ENCODE results near the gene TRMO. TPM values are rescaled to one million over a fixed set of nuclear protein-coding genes. Genes with fewer than 3 reads are reported as not detected.
"Not testable (repeated sequence)": the region's sequence is repeated elsewhere in the genome, so short reads cannot be mapped to it uniquely, and the experiment has no call there.

The TRMO gene
- polyA plus RNA-seq, 6 donors from 2014 or later, result 13.4 to 31.8 (median 15.5) TPM

DNA sequence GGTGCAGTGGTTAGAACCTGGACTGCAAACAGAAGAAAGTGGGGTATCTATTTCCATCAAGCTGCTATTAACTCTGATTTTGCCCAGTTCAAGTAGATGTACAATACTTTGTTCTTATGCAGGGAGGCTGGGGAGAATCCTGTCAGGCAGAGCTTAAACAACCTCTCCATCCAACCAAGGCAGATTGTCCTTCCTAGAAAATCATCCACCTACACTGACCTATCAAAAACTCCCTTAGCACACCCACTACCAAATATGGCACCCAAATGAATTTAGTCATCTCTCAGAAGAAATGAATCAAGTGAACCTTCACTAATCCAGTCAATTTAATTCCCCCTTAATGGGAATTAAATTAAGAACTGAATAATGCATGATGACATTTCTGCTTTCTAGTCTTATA is 34.0 kb upstream of the TRMO start:
- H3K27me3 Mint-ChIP-seq, result peaks cover 1 to 13% (median 8%) of the 10 kb centered on the region in 3 donors
- DNase-seq, result no peak
- no peak overlapping the region for H3K27ac Mint-ChIP-seq
- no peaks in the 10 kb centered on the region for H3K9me3 Mint-ChIP-seq
- H3K4me1 Mint-ChIP-seq, result no peaks in the 10 kb centered on the region
- H3K4me3 Mint-ChIP-seq, result peak overlapping the region in 1 of 8 donors; percentile 4
- H3K36me3 Mint-ChIP-seq, result no peaks in the 10 kb centered on the region
- no peak for ATAC-seq (ENCODE audit: low read depth in 2 of 2)

- Mint-ChIP-seq H3K27me3 (peaks cover 15 to 21% (median 18%) of the 10 kb centered on the region in 3 donors), H3K4me3 (no peak overlapping the region), H3K4me1 (no peaks in the 10 kb centered on the region), H3K36me3 (peaks cover 0 to 7% of the 10 kb centered on the region in 2 donors), H3K9me3 (no peaks in the 10 kb centered on the region), H3K27ac (no peak overlapping the region)
- DNase-seq (peak; percentile 34), ATAC-seq (ENCODE audit: low read depth in 2 of 2) (peak; percentile 84 to 95)
Measured at GRCh38 chr9:97954550-97954989, 32.3 kb upstream of the TRMO start.

DNA sequence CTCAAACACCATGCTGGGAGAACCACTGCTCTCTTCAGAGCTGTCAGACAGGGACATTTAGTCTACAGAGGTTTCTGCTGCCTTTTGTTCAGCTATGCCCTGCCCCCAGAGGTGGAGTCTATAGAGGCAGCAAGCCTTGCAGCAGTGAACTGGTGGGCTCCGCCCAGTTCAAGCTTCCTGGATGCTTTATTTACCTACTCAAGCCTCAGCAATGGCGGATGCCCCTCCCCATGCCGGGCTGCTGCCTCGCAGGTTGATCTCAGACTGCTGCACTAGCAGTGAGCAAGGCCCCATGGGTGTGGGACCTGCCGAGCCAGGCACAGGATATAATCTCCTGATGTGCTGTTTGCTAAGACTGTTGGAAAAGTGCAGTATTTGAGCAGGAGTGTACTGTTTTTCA is 28.6 kb upstream of the TRMO start:
- not testable (repeated sequence) for H3K36me3 Mint-ChIP-seq; H3K4me3 Mint-ChIP-seq; H3K9me3 Mint-ChIP-seq; DNase-seq; ATAC-seq (ENCODE audit: low read depth in 2 of 2); H3K4me1 Mint-ChIP-seq; H3K27ac Mint-ChIP-seq
- H3K27me3 Mint-ChIP-seq, result peaks cover 16 to 28% (median 21%) of the 10 kb centered on the region in 3 donors

DNA sequence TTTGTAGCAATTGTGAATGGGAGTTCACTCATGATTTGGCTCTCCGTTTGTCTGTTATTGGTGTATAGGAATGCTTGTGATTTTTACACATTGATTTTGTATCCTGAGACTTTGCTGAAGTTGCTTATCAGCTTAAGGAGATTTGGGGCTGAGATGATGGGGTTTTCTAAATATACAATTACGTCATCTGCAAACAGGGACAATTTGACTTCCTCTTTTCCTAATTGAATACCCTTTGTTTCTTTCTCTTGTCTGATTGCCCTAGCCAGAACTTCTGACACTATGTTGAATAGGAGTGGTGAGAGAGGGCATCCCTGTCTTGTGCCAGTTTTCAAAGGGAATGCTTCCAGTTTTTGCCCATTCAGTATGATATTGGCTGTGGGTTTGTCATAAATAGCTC is 24.8 kb upstream of the TRMO start:
- peaks cover 10 to 20% (median 16%) of the 10 kb centered on the region in 3 donors for H3K27me3 Mint-ChIP-seq
- not testable (repeated sequence) for H3K9me3 Mint-ChIP-seq; DNase-seq; H3K36me3 Mint-ChIP-seq; ATAC-seq (ENCODE audit: low read depth in 2 of 2); H3K4me3 Mint-ChIP-seq; H3K4me1 Mint-ChIP-seq
- H3K27ac Mint-ChIP-seq, result peak overlapping the region in 1 of 6 donors; percentile 21

GRCh38 chr9:97945470-97945869 is 23.2 kb upstream of the TRMO start:
- not testable (repeated sequence) for ATAC-seq (ENCODE audit: low read depth in 2 of 2); H3K4me1 Mint-ChIP-seq; H3K27ac Mint-ChIP-seq; H3K9me3 Mint-ChIP-seq; H3K36me3 Mint-ChIP-seq; DNase-seq; H3K4me3 Mint-ChIP-seq
- H3K27me3 Mint-ChIP-seq, result peaks cover 11 to 32% (median 16%) of the 10 kb centered on the region in 3 donors

DNA sequence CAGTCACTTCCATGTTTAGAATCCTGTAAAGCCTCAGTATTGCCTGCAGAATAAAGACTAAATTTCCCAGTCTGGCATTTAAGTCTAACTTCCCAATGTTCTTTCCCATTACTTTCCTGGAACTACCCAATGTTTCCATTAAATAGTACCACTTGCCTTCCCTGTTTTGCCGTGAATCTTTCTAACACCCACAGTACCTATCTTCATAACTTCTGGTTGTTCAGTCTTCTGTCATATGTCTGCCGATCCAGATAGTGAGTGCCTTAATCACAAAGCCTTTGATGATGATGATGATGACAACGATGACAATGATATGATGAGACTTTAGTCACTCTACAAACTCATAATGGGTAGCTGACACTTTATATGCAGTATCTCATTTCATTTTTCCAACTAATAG is 22.3 kb upstream of the TRMO start:
- ATAC-seq (ENCODE audit: low read depth in 2 of 2) (no peak), DNase-seq (no peak)
- H3K4me1 Mint-ChIP-seq, result no peaks in the 10 kb centered on the region
- no peaks in the 10 kb centered on the region for H3K36me3 Mint-ChIP-seq
- H3K27me3 Mint-ChIP-seq, result peaks cover 6 to 24% (median 7%) of the 10 kb centered on the region in 3 donors
- no peak overlapping the region for H3K27ac Mint-ChIP-seq
- no peak overlapping the region for H3K4me3 Mint-ChIP-seq
- H3K9me3 Mint-ChIP-seq, result peaks cover 0 to 5% (median 0%) of the 10 kb centered on the region in 7 donors

DNA sequence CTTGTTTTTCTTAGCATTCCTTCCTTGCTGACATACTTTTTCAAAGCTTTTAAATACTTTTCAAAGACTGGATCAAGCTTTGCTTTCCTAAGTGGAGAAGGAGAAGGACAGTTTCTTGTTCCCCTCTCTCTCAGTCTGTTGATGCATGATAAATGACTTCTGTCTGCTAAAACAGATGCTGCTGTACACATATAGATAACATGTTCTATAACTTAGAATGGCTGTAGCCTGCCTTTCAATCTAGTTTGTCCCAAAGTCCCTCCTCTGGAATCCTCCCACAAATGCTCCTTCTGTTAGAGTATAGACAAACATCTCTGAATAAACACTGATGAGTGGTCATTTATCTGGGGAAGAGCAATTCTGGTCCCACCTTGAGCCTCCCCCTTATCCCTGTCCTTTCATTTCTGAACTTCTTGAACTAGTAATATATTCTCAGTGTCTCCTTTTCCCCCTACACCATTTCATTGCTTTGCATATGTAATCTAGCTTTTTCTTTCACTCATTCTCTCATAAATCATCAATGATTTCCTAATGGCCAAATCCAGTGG is 21.1 kb upstream of the TRMO start:
- ATAC-seq (ENCODE audit: low read depth in 2 of 2) (no peak), DNase-seq (no peak)
- H3K36me3 Mint-ChIP-seq, result no peaks in the 10 kb centered on the region
- no peak overlapping the region for H3K4me3 Mint-ChIP-seq
- peaks cover 6 to 18% (median 6%) of the 10 kb centered on the region in 3 donors for H3K27me3 Mint-ChIP-seq
- peaks cover 0 to 3% (median 0%) of the 10 kb centered on the region in 3 donors for H3K4me1 Mint-ChIP-seq
- H3K9me3 Mint-ChIP-seq, result peaks cover 0 to 5% (median 0%) of the 10 kb centered on the region in 7 donors
- H3K27ac Mint-ChIP-seq, result no peak overlapping the region

GRCh38 chr9:97941323-97941722 is 19.0 kb upstream of the TRMO start:
- ATAC-seq (ENCODE audit: low read depth in 2 of 2) (no peak), DNase-seq (no peak)
- no peaks in the 10 kb centered on the region for H3K36me3 Mint-ChIP-seq
- no peak overlapping the region for H3K4me3 Mint-ChIP-seq
- peaks cover 0 to 10% (median 0%) of the 10 kb centered on the region in 3 donors for H3K4me1 Mint-ChIP-seq
- peaks cover 0 to 5% (median 0%) of the 10 kb centered on the region in 7 donors for H3K9me3 Mint-ChIP-seq
- peaks cover 6 to 13% (median 6%) of the 10 kb centered on the region in 3 donors for H3K27me3 Mint-ChIP-seq
- peak overlapping the region in 1 of 6 donors; percentile 51 for H3K27ac Mint-ChIP-seq

- Mint-ChIP-seq H3K27me3 (peaks cover 6 to 13% (median 9%) of the 10 kb centered on the region in 3 donors), H3K27ac (no peak overlapping the region), H3K9me3 (peaks cover 0 to 2% (median 0%) of the 10 kb centered on the region in 7 donors), H3K4me3 (peak overlapping the region in 1 of 8 donors; percentile 11), H3K4me1 (peaks cover 0 to 10% (median 0%) of the 10 kb centered on the region in 3 donors), H3K36me3 (no peaks in the 10 kb centered on the region)
- DNase-seq (no peak), ATAC-seq (ENCODE audit: low read depth in 2 of 2) (no peak)
Measured at GRCh38 chr9:97940741-97941140, 18.4 kb upstream of the TRMO start.

DNA sequence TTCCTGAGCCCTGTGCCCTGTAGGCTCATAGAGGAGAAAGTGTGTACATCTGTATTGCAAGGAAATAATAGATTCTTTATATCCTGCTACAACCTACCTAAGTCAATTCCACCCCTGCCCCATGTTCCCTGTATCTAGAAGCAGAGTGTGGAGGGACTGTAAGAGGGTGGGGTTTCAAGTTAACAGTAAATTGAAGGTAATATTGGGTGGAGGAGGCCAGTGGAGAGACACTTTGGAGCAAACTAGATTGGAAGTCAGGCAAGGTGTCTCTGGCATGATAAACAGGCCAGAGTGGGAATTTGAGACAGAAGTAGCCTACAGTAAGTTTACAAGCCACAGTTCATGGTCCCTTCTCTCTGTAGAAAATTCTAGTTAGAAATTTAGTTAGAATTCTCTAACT is 17.9 kb upstream of the TRMO start:
- H3K27ac Mint-ChIP-seq, result no peak overlapping the region
- peaks cover 0 to 10% (median 0%) of the 10 kb centered on the region in 3 donors for H3K4me1 Mint-ChIP-seq
- DNase-seq (no peak), ATAC-seq (ENCODE audit: low read depth in 2 of 2) (no peak)
- H3K9me3 Mint-ChIP-seq, result peaks cover 0 to under 1% (median 0%) of the 10 kb centered on the region in 7 donors
- peaks cover 10 to 18% (median 13%) of the 10 kb centered on the region in 3 donors for H3K27me3 Mint-ChIP-seq
- H3K36me3 Mint-ChIP-seq, result no peaks in the 10 kb centered on the region
- no peak overlapping the region for H3K4me3 Mint-ChIP-seq

DNA sequence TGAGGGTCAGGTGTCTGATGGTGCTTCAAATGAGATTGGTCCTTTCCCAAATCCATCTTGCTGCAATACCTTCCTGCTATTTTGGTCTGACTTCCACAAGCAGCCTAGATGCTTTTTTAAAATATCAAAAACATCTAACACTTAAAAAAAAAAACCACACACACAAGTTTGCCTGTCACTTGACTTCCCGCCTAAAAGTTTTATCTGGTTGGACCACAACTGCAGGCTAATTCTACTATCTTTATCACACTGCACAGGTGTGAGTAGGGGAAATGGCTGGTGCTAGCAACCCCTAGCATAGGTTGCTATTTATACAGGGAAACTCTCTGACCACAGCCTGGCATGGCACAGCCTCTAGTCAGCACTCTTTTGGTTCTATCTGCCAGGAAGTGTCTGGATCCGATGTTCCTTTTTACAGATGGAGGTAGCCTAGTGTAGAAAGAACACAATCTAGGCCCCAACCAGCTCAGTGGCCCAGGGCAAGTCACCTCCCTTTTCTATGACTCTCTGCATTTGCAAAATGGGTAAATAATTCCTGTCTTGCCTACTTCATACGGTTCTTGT is 15.9 kb upstream of the TRMO start, which contains the start of gene HEMGN:
TSS of gene HEMGN (minus strand) at position 92 of the 564 bp plus-strand sequence. CDS start at position 56, 36 bp downstream.
- Mint-ChIP-seq H3K4me1 (peaks cover 0 to 10% (median 0%) of the 10 kb centered on the region in 3 donors), H3K9me3 (no peaks in the 10 kb centered on the region), H3K4me3 (no peak within 1 kb of the TSS), H3K27ac (peak within 1 kb of the TSS in 2 of 6 donors; percentile 23 to 40), H3K36me3 (no peaks in the 10 kb centered on the region), H3K27me3 (peaks cover 10 to 35% (median 27%) of the 10 kb centered on the region in 3 donors)
- DNase-seq (no peak), ATAC-seq (ENCODE audit: low read depth in 2 of 2) (peak; percentile 96 to 97)

- DNase-seq, result no peak
- H3K27me3 Mint-ChIP-seq, result peaks cover 10 to 35% (median 27%) of the 10 kb centered on the region in 3 donors
- H3K9me3 Mint-ChIP-seq, result no peaks in the 10 kb centered on the region
- no peak for ATAC-seq (ENCODE audit: low read depth in 2 of 2)
- H3K4me3 Mint-ChIP-seq, result no peak overlapping the region
- H3K27ac Mint-ChIP-seq, result no peak overlapping the region
- peaks cover 0 to 10% (median 0%) of the 10 kb centered on the region in 3 donors for H3K4me1 Mint-ChIP-seq
- H3K36me3 Mint-ChIP-seq, result no peaks in the 10 kb centered on the region
Measured at GRCh38 chr9:97936998-97937397, 14.7 kb upstream of the TRMO start.

GRCh38 chr9:97935276-97935675 is 13.0 kb upstream of the TRMO start:
- ATAC-seq (ENCODE audit: low read depth in 2 of 2) (no peak), DNase-seq (no peak)
- H3K36me3 Mint-ChIP-seq, result no peaks in the 10 kb centered on the region
- no peak overlapping the region for H3K4me3 Mint-ChIP-seq
- H3K9me3 Mint-ChIP-seq, result no peaks in the 10 kb centered on the region
- H3K4me1 Mint-ChIP-seq, result peaks cover 0 to 10% (median 5%) of the 10 kb centered on the region in 3 donors
- H3K27me3 Mint-ChIP-seq, result peaks cover 4 to 23% (median 22%) of the 10 kb centered on the region in 3 donors
- H3K27ac Mint-ChIP-seq, result peak overlapping the region in 1 of 6 donors; percentile 3
